Astrocyte (in vitro differentiated cells and primary cell): ENCODE data around the gene STRBP. TPM values are rescaled to one million over a fixed set of nuclear protein-coding genes. Genes with fewer than 3 reads are reported as not detected.

Source experiments
- DNase-seq: peaks from one replicate; pipeline ENCODE4 v3.0.0-alpha.2; 2010; ENCODE audit warnings: low read depth
- FAIRE-seq: peaks from 2 replicates; lab custom pipeline; 2011; peaks lifted over from hg19 to GRCh38; lab: Jason Lieb, UNC
- H2AFZ ChIP-seq: 2 replicates; pipeline ENCODE4 v1.6.0; 2012; ENCODE audit warnings: low read depth, low read length, inconsistent platforms
- H3K27ac ChIP-seq: 2 replicates; pipeline ENCODE4 v1.5.1; 2011; ENCODE audit warnings: low read depth, low read length, inconsistent platforms
- H3K27me3 ChIP-seq: 2 replicates; pipeline ENCODE4 v1.6.0; 2011; ENCODE audit warnings: low read length, inconsistent platforms; ENCODE audit not compliant: insufficient read depth
- H3K36me3 ChIP-seq: 2 replicates; pipeline ENCODE4 v1.5.1; 2011; ENCODE audit warnings: low read length, inconsistent platforms; ENCODE audit not compliant: insufficient read depth
- H3K4me1 ChIP-seq: 2 replicates; pipeline ENCODE4 v1.5.1; 2011; ENCODE audit warnings: low read length, inconsistent platforms; ENCODE audit not compliant: insufficient read depth
- H3K4me2 ChIP-seq: 2 replicates; pipeline ENCODE4 v1.6.0; 2012; ENCODE audit warnings: low read length, inconsistent platforms
- H3K4me3 ChIP-seq: 2 replicates; pipeline ENCODE4 v1.5.1; 2011; ENCODE audit warnings: low read depth, mild to moderate bottlenecking, low read length, inconsistent platforms; ENCODE audit not compliant: insufficient read depth
- H3K79me2 ChIP-seq: 2 replicates; pipeline ENCODE4 v1.6.0; 2012; ENCODE audit warnings: mild to moderate bottlenecking, low read length, inconsistent platforms; ENCODE audit not compliant: insufficient read depth
- H3K9ac ChIP-seq: 2 replicates; pipeline ENCODE4 v1.6.0; 2012; ENCODE audit warnings: mild to moderate bottlenecking, low read length, inconsistent platforms
- H3K9me3 ChIP-seq: 2 replicates; pipeline ENCODE4 v1.5.1; 2012; ENCODE audit warnings: low read depth, mild to moderate bottlenecking, low read length, inconsistent platforms; ENCODE audit not compliant: insufficient read depth
- H4K20me1 ChIP-seq: 2 replicates; pipeline ENCODE4 v1.6.0; 2012; ENCODE audit warnings: low read length, inconsistent platforms; ENCODE audit not compliant: insufficient read depth
- H3K27ac Mint-ChIP-seq: one replicate; pipeline ENCODE4 v1.8.0; 2021; ENCODE audit warnings: mild to moderate bottlenecking, mixed read lengths; ENCODE audit not compliant: unreplicated experiment
- H3K27me3 Mint-ChIP-seq: one replicate; pipeline ENCODE4 v1.8.0; 2021; ENCODE audit warnings: low read depth, mixed read lengths; ENCODE audit not compliant: unreplicated experiment
- H3K36me3 Mint-ChIP-seq: one replicate; pipeline ENCODE4 v1.8.0; 2021; ENCODE audit warnings: low read depth, mixed read lengths; ENCODE audit not compliant: unreplicated experiment
- H3K4me1 Mint-ChIP-seq: one replicate; pipeline ENCODE4 v1.8.0; 2021; ENCODE audit warnings: low read depth, mixed read lengths; ENCODE audit not compliant: unreplicated experiment
- H3K4me3 Mint-ChIP-seq: one replicate; pipeline ENCODE4 v1.8.0; 2021; ENCODE audit warnings: mild to moderate bottlenecking, moderate library complexity, mixed read lengths; ENCODE audit not compliant: unreplicated experiment
- H3K9me3 Mint-ChIP-seq: one replicate; pipeline ENCODE4 v1.8.0; 2021; ENCODE audit warnings: mild to moderate bottlenecking, mixed read lengths; ENCODE audit not compliant: unreplicated experiment
- CTCF ChIP-seq: IDR thresholded peaks from 2 replicates; pipeline ENCODE4 v1.5.1; 2011; ENCODE audit warnings: low read depth, mild to moderate bottlenecking, inconsistent platforms, low read length, moderate library complexity; ENCODE audit not compliant: insufficient read depth
- EZH2 ChIP-seq: IDR thresholded peaks from 2 replicates; pipeline ENCODE4 v1.6.1; 2012; ENCODE audit warnings: mild to moderate bottlenecking, low read length, inconsistent platforms; ENCODE audit not compliant: insufficient read depth
- total RNA-seq: library from RNA; stranded (reverse); gene quantifications from 2 replicates; pipeline ENCODE4 v1.2.1, GENCODE V29; 2021

Gene STRBP
- total RNA-seq, 1 donor from 2014 or later: 13.1 TPM

GRCh38 chr9:123131258-123131657 lies 137.1 kb downstream of the STRBP start:
- no peaks in the 10 kb centered on the region for H3K9me3 Mint-ChIP-seq
- Histone ChIP-seq H3K79me2 (no peaks in the 10 kb centered on the region), H3K4me1 (no peaks in the 10 kb centered on the region), H2AFZ (no peak overlapping the region), H3K27ac (no peak overlapping the region), H3K36me3 (no peaks in the 10 kb centered on the region), H3K27me3 (no peaks in the 10 kb centered on the region), H3K9me3 (no peaks in the 10 kb centered on the region), H3K4me2 (no peak overlapping the region), H3K9ac (no peak overlapping the region), H3K4me3 (no peak overlapping the region), H4K20me1 (no peaks in the 10 kb centered on the region)
- no peaks in the 10 kb centered on the region for H3K4me1 Mint-ChIP-seq
- peak; percentile 73 for DNase-seq
- H3K4me3 Mint-ChIP-seq: no peak overlapping the region
- peak; percentile 79 for FAIRE-seq
- no peak overlapping the region for H3K27ac Mint-ChIP-seq
- TF ChIP-seq CTCF: no peak
- TF ChIP-seq EZH2: no peak
- no peaks in the 10 kb centered on the region for H3K27me3 Mint-ChIP-seq
- H3K36me3 Mint-ChIP-seq: peaks cover 3% of the 10 kb centered on the region

GRCh38 chr9:123129423-123129822 lies 139.0 kb downstream of the STRBP start:
- Histone ChIP-seq H3K27me3 (no peaks in the 10 kb centered on the region), H3K4me3 (no peak overlapping the region), H4K20me1 (no peaks in the 10 kb centered on the region), H3K4me2 (no peak overlapping the region), H3K27ac (no peak overlapping the region), H3K4me1 (no peaks in the 10 kb centered on the region), H3K79me2 (no peaks in the 10 kb centered on the region), H3K9me3 (no peaks in the 10 kb centered on the region), H3K36me3 (no peaks in the 10 kb centered on the region), H2AFZ (no peak overlapping the region), H3K9ac (no peak overlapping the region)
- Mint-ChIP-seq H3K9me3 (no peaks in the 10 kb centered on the region), H3K27me3 (no peaks in the 10 kb centered on the region), H3K4me3 (peak overlapping the region; percentile 28), H3K36me3 (peaks cover 5% of the 10 kb centered on the region), H3K27ac (no peak overlapping the region), H3K4me1 (no peaks in the 10 kb centered on the region)
- DNase-seq (no peak), FAIRE-seq (no peak)
- TF ChIP-seq CTCF (no peak), EZH2 (no peak)

GRCh38 chr9:123128591-123128990 lies 139.8 kb downstream of the STRBP start:
- Histone ChIP-seq H3K4me1 (no peaks in the 10 kb centered on the region), H2AFZ (no peak overlapping the region), H3K4me3 (no peak overlapping the region), H3K27me3 (no peaks in the 10 kb centered on the region), H3K4me2 (no peak overlapping the region), H3K9ac (no peak overlapping the region), H4K20me1 (no peaks in the 10 kb centered on the region), H3K27ac (no peak overlapping the region), H3K79me2 (no peaks in the 10 kb centered on the region), H3K36me3 (no peaks in the 10 kb centered on the region), H3K9me3 (no peaks in the 10 kb centered on the region)
- DNase-seq: no peak
- no peak for FAIRE-seq
- Mint-ChIP-seq H3K36me3 (peaks cover 5% of the 10 kb centered on the region), H3K9me3 (no peaks in the 10 kb centered on the region), H3K4me3 (no peak overlapping the region), H3K27ac (no peak overlapping the region), H3K4me1 (no peaks in the 10 kb centered on the region), H3K27me3 (no peaks in the 10 kb centered on the region)
- TF ChIP-seq EZH2 (no peak), CTCF (no peak)
